Stimulated activated CD4-positive, alpha-beta T cell treated with anti-CD3 and anti-CD28 coated beads, Interleukin-12 subunit alpha, Interleukin-12 subunit beta, amount 100 ng/mL, for 48 hours (primary cell): Measurements from ENCODE around the gene RFLNA.

Experiments
- DNase-seq, 3 donors: peaks; one replicate each; pipeline ENCODE4 v3.0.0-alpha.2; 2020; ENCODE audit warnings: low read depth in 2 of 3, low spot score in 1 of 3

Gene RFLNA

DNA sequence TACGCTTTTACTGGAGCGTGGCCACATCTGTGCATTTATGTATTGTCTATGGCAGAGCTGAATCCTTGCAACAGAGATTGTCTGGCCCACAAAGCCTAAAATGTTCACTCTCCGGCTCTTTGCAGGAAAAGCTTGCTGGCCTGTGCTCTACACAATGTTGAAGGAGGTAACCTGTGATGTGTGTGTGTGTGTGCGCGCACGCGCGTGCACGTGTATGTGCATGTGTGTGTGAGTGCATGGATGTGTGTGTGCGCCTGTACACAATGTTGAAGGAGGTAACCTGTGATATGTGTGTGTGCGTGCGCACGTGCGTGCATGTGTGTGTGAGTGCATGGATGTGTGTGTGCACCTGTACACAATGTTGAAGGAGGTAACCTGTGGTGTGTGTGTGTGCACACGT is 62.7 kb downstream of the RFLNA start:
- no peak for DNase-seq

DNA sequence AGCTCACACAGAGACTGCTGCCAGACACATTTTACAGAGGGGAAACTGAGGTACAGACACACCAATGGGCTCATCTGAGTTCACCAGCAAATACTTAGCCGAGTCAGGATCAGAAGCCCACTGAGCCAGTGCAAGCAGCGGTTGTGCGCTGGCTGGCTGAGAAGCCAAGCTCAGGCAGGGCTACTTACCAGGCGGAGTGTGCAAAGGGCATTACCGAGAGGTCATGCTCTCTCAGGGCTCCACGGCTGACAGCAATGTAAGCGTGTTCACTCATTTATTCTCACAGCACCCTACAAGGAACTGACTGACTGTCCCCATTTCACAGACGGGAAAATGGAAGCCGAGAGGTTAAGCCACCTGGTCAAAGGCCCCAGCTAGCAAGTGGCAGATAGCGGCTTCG is 63.7 kb downstream of the RFLNA start:
- no peak for DNase-seq

DNA sequence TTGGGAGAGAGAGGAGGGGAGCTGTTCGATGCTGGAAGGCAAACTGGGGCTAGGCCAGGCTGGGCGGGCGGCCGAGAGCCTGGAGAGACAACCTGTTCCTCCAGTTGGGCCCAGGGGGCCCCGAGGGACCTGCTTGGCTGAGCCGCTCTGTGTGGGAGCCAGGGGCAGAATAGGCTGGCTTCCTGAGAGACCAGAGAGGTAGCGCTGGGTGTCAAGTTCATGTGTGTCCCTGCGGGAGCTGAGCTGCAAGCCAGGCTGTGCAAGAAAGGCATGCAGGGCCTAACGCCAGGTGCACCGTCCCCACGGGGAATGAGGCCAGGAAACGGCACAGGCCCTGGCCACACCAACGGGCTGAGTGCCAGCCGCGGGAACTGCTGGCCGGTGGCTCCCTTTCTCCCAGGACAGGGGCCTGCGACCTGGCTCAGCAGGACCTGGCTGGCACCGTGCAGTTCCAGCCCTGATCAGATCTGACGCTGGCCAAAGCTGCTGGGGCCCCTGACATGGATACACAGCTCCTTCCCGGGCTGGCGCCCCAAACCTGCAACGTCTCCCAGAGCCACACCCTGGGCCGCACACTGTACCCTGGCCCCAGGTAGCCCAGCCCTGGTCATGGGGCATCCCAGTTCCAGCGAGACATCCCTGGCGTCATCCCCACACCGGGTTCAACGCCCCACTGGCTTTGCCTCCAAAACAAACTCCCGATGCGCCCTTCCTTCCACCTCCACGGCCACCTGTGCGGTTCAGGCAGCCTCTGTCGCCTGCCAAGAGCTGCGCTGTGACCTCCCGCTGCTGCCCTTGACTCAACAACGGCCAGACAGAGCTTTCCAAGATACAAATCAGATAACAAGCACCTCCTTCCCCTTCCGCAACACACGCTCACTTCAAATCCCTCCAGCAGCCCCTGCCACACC is 65.0 kb downstream of the RFLNA start:
- no peak for DNase-seq

DNA sequence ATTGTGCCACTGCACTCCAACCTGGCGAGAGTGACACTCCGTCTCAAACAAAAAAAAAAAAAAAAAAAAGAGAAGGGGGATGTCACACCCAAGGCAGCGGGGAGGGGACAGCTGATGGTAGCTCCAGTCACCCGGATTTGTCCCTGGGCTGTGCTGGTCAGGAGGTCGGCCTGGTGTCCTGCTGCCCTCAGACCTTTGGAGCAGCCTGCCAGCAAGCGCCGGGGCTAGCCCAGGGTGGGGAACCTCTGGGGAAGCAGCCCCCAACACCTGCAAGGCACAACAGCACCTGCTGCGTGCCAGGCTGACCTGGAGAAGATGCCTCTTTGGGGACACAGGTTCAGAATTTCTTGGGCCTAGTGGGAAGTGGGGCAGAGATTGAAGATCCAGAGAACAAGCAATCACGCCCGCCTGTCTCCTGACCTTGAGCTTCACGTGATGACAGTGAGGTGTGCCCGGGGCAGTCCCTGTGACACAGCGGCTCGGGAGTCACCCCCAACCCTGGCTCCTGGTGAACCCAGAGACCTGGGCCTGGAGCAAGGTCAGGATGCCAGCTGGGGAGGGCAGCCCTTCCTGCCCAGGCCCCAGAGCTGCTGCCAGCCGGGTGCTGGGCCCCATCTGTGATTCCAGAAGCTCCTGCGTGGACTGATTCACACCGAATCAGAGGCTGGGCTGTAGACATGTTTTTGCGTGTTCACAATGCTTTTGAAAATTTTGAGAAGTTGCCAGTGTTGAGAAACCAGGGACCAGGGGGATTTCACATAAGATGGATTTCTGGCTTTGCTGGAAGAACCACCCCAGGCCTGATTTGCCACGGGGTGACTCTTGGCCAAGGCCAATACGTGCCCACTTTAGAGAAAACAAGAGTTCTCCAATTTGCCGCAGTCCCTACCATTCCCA is 66.4 kb downstream of the RFLNA start:
- no peak for DNase-seq

DNA sequence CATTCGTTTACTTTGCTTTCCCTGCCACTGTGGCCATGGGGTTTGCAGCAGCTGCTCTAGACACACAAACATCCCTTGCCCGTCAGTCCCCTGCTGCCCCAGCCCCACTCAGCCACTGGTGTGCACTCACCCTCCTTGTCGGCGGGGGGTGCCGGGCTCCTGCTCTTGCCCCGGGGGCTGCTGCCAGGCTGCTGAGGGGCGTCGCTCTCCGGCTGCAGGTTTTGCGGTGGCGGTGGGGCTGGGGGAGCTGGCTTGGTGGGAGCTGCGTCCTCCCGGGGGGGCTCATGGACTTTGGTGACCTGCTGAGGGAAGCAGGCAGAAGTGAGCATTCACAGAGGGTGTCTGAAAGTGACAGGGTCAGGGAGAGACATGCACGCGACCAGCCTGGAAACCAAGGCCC is 67.1 kb downstream of the RFLNA start:
- DNase-seq: no peak

DNA sequence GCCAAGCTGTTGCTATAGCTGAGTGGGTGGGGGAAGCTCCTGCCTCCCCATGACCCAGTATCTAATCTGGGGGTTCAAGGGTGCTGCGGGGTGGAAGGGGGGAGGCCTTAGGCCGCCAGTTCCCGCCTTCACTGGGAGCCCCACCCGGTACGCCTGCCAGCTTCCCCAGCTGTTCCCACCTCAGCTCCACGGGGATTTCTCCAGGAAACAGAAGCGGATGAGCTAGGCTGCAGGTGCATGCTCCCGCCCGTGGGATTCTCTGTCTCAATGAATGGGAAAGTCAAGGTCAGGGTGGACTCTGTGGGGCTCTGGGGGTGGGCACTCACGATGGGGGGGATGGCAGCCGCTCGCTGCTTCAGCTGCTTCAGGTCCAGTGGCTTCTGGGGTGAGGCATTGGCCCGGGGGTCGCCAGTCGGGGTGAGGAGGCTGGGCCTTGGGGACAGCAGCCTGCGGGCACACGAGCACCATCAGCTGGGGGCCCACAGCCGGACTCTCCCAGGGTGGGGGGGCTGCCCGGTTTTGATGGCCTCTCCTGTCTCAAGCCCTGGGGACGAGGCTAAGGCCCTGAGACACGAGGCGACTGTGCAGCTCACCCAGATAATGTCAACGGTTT is 68.6 kb downstream of the RFLNA start:
- DNase-seq: no peak

DNA sequence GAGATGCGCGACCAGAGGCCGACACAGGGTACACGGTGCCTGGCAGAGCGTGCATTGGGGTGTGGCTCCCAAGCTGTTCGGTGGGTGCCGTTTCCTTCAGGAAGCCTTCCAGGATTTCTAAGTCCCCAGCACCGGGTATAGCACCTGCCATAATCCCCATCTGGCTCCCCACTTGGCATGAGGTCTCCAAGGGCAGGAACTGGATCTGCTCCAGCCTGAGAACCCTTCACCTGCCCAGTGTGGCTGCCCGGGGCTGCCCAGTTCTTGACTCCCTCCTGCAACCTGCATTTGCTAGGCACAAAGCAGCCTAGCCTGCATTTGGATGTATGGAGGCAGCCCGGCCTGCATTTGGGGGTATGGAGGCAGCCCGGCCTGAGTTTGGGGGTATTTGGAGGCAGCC is 69.7 kb downstream of the RFLNA start:
- DNase-seq: no peak
